SU-DHL-6 (cell line): Measurements from ENCODE around the gene ARL15.

Source experiments
- H2AFZ ChIP-seq: fragments of 200-600 bp; sonication (generic); 2 replicates; pipeline ENCODE4 v1.6.1; 2014; ENCODE audit warnings: low read depth, mild to moderate bottlenecking, moderate library complexity, mixed read lengths, antibody characterized with exemption, low read length; ENCODE audit not compliant: severe bottlenecking
- H3F3A ChIP-seq: fragments of 200-600 bp; shearing (Covaris generic); 2 replicates; pipeline ENCODE4 v1.6.0; 2016; ENCODE audit warnings: antibody characterized with exemption, mild to moderate bottlenecking; ENCODE audit not compliant: insufficient read depth
- H3K27ac ChIP-seq: fragments of 200-600 bp; sonication (generic); 2 replicates; pipeline ENCODE4 v1.5.1; 2016; ENCODE audit warnings: low read depth, mild to moderate bottlenecking, low read length, moderate library complexity, mixed read lengths
- H3K27me3 ChIP-seq: fragments of 200-600 bp; sonication (generic), shearing (Covaris generic); 2 replicates; pipeline ENCODE4 v1.6.0; 2014; ENCODE audit warnings: mild to moderate bottlenecking, low read length
- H3K36me3 ChIP-seq: fragments of 200-600 bp; sonication (generic); 2 replicates; pipeline ENCODE4 v1.6.1; 2014; ENCODE audit warnings: mild to moderate bottlenecking, low read length, mixed read lengths
- H3K4me2 ChIP-seq: fragments of 300-600, 200-600 bp; shearing (Covaris generic), sonication (generic); 2 replicates; pipeline ENCODE4 v1.6.0; 2014; ENCODE audit warnings: low read length, low read depth, mild to moderate bottlenecking; ENCODE audit not compliant: poor library complexity, severe bottlenecking
- H3K4me3 ChIP-seq: fragments of 200-600 bp; sonication (generic); 2 replicates; pipeline ENCODE4 v1.5.1; 2014; ENCODE audit warnings: antibody characterized with exemption, low read length, mild to moderate bottlenecking, mixed read lengths; ENCODE audit not compliant: insufficient read depth, poor library complexity, severe bottlenecking
- H3K79me2 ChIP-seq: fragments of 200-600 bp; sonication (generic); 2 replicates; pipeline ENCODE4 v1.6.1; 2014; ENCODE audit warnings: mild to moderate bottlenecking, low read length, moderate library complexity; ENCODE audit not compliant: insufficient read depth
- H3K9ac ChIP-seq: fragments of 200-600 bp; sonication (generic); 2 replicates; pipeline ENCODE4 v1.7.0; 2014; ENCODE audit warnings: mild to moderate bottlenecking, low read length
- H3K9me2 ChIP-seq: fragments of 200-600 bp; sonication (generic); replicated peaks from 2 replicates; pipeline ENCODE4 v1.6.1; 2014; ENCODE audit warnings: low read length; ENCODE audit not compliant: insufficient read depth
- H3K9me3 ChIP-seq: fragments of 200-600 bp; sonication (generic); 2 replicates; pipeline ENCODE4 v1.6.1; 2014; ENCODE audit warnings: low read length, mixed read lengths; ENCODE audit not compliant: insufficient read depth
- H4K20me1 ChIP-seq: fragments of 200-600 bp; sonication (generic); 2 replicates; pipeline ENCODE4 v1.6.1; 2014; ENCODE audit warnings: low read depth, mild to moderate bottlenecking, antibody characterized with exemption, low read length, moderate library complexity, mixed read lengths
- CTCF ChIP-seq: fragments of 200-600 bp; sonication (generic); IDR thresholded peaks from one replicate; pipeline ENCODE4 v1.5.1; 2017; ENCODE audit warnings: antibody characterized with exemption, mild to moderate bottlenecking, low read length, moderate library complexity; ENCODE audit not compliant: insufficient read depth, poor library complexity, severe bottlenecking
- EZH2phosphoT487 ChIP-seq: fragments of 200-600 bp; sonication (generic), shearing (Covaris generic); conservative IDR thresholded peaks from 2 replicates; pipeline ENCODE4 v1.6.1; 2018; ENCODE audit warnings: mild to moderate bottlenecking, antibody characterized with exemption, low read length, moderate library complexity, mixed read lengths

Gene ARL15

GRCh38 chr5:53969176-53969730 is 341.1 kb downstream of the ARL15 start:
- Histone ChIP-seq H3K9ac (no peak overlapping the region), H3F3A (no peaks in the 10 kb centered on the region), H3K27me3 (no peaks in the 10 kb centered on the region), H3K9me2 (no peaks in the 10 kb centered on the region), H3K4me2 (no peak overlapping the region), H4K20me1 (no peaks in the 10 kb centered on the region), H3K79me2 (no peaks in the 10 kb centered on the region), H3K4me3 (no peak overlapping the region), H3K36me3 (no peaks in the 10 kb centered on the region), H2AFZ (no peak overlapping the region), H3K9me3 (no peaks in the 10 kb centered on the region), H3K27ac (no peak overlapping the region)
- no peak for TF ChIP-seq CTCF
- no peak for TF ChIP-seq EZH2phosphoT487

DNA sequence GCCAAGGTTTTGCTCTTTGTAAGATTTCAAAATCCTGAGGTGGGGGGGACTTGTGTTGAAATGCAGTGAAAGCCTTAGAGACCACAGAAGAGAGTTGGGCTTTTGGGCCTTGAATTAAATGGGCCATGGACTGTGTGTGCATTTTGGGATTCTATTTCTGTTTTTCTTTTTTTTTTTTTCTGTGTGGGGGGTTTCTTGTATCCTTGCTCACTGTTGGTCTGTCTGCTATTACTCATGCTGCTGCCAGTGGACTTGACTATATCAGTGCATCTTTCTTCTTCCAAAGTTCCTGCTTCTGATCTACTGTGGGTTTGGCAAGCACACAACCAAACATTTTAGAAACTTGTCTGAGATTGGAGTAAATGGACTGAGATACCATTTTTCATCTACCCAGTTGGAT is 344.9 kb downstream of the ARL15 start:
- H3K9me3 ChIP-seq: no peaks in the 10 kb centered on the region
- H3K79me2 ChIP-seq: no peaks in the 10 kb centered on the region
- no peak overlapping the region for H3K4me3 ChIP-seq
- H3K36me3 ChIP-seq: no peaks in the 10 kb centered on the region
- no peaks in the 10 kb centered on the region for H4K20me1 ChIP-seq
- H3K27ac ChIP-seq: no peak overlapping the region
- no peak overlapping the region for H3K9ac ChIP-seq
- no peaks in the 10 kb centered on the region for H3F3A ChIP-seq
- H3K9me2 ChIP-seq: no peaks in the 10 kb centered on the region
- H3K27me3 ChIP-seq: no peaks in the 10 kb centered on the region
- no peak overlapping the region for H3K4me2 ChIP-seq
- H2AFZ ChIP-seq: no peak overlapping the region
- TF ChIP-seq CTCF: no peak
- TF ChIP-seq EZH2phosphoT487: no peak

DNA sequence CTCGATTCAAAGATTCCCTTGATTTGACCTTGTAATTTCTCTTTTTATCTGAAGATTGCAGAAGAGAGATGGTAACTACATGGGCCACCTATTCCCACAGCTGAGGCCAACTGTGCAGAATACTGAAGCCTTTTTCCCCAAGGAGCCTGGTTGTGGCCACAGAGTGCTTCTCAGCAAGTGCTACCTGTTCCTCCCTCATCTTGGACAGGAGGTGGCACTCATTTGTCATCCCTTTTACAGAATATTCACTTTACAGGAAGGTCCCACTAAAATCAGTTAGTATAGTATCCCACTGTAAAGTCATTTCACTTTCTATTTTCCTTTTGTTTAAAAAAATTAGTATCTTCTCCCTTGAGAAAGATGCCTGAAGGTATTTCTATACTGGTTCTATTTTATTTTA is 346.4 kb downstream of the ARL15 start:
- Histone ChIP-seq H3K36me3 (no peaks in the 10 kb centered on the region), H4K20me1 (no peaks in the 10 kb centered on the region), H3F3A (no peaks in the 10 kb centered on the region), H3K9me3 (no peaks in the 10 kb centered on the region), H3K4me2 (no peak overlapping the region), H3K79me2 (no peaks in the 10 kb centered on the region), H3K27ac (no peak overlapping the region), H2AFZ (no peak overlapping the region), H3K4me3 (no peak overlapping the region), H3K27me3 (no peaks in the 10 kb centered on the region), H3K9me2 (no peaks in the 10 kb centered on the region), H3K9ac (no peak overlapping the region)
- TF ChIP-seq EZH2phosphoT487: no peak
- TF ChIP-seq CTCF: no peak
